Endothelial cell (in vitro differentiated cells): ENCODE results near the gene AAK1. TPM values are rescaled to one million over a fixed set of nuclear protein-coding genes. Genes with fewer than 3 reads are reported as not detected.

Experiments
- DNase-seq: peaks from one replicate; pipeline ENCODE4 v3.0.0; 2021; ENCODE audit warnings: low spot score
- H3K27ac Mint-ChIP-seq: one replicate; pipeline ENCODE4 v1.8.0; 2021; ENCODE audit warnings: mixed read lengths, inconsistent platforms; ENCODE audit not compliant: unreplicated experiment
- H3K27me3 Mint-ChIP-seq: one replicate; pipeline ENCODE4 v1.8.0; 2021; ENCODE audit warnings: mild to moderate bottlenecking, moderate library complexity, mixed read lengths, inconsistent platforms; ENCODE audit not compliant: unreplicated experiment
- H3K36me3 Mint-ChIP-seq: one replicate; pipeline ENCODE4 v1.8.0; 2021; ENCODE audit warnings: mild to moderate bottlenecking, low read depth, mixed read lengths, inconsistent platforms; ENCODE audit not compliant: unreplicated experiment
- H3K4me1 Mint-ChIP-seq: one replicate; pipeline ENCODE4 v1.8.0; 2021; ENCODE audit warnings: mild to moderate bottlenecking, mixed read lengths, inconsistent platforms; ENCODE audit not compliant: unreplicated experiment
- H3K4me3 Mint-ChIP-seq: one replicate; pipeline ENCODE4 v1.8.0; 2021; ENCODE audit warnings: mild to moderate bottlenecking, mixed read lengths, inconsistent platforms; ENCODE audit not compliant: unreplicated experiment
- H3K9me3 Mint-ChIP-seq: one replicate; pipeline ENCODE4 v1.8.0; 2021; ENCODE audit warnings: mixed read lengths, inconsistent platforms; ENCODE audit not compliant: unreplicated experiment
- total RNA-seq: library from RNA; stranded (reverse); fragmentation: NEBNext Ultra II Directional; extraction: Animal tissue kit (Norgen Biotek cat#: 25700); gene quantifications from one replicate; pipeline ENCODE4 v1.2.1, GENCODE V29; 2021; ENCODE audit not compliant: unreplicated experiment
- TF ChIP-seq, protein P1 (sequence below): fragments of 200-600 bp; sonication (generic); IDR thresholded peaks from one replicate; pipeline ENCODE4 v1.5.0; 2021; ENCODE audit warnings: antibody characterized with exemption; ENCODE audit not compliant: unreplicated experiment

The AAK1 gene
- total RNA-seq, 1 donor from 2014 or later, result 144 TPM

DNA sequence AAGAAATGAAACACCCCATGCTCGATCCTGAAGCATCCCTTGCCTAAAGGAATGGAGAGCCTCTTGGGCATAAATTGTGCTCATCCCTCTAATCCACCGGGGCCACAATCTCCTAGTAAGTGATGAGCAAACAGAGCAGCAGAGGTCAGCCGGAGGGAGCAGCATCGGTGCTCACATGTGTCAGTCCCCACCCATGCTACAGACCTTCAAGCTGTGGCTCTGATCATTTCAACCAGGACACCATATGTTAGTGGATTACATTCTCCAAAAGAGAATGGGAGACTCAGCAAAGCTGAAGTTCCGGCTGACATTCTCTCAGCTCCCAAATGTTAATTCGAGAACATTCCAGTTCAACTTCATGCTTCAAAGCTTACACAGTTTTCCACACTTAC, 75.6 kb downstream of the AAK1 start:
- peaks cover 3% of the 10 kb centered on the region for H3K27me3 Mint-ChIP-seq
- DNase-seq, result no peak
- peaks cover 57% of the 10 kb centered on the region for H3K4me1 Mint-ChIP-seq
- peaks cover 7% of the 10 kb centered on the region for H3K36me3 Mint-ChIP-seq
- H3K9me3 Mint-ChIP-seq, result no peaks in the 10 kb centered on the region
- H3K27ac Mint-ChIP-seq, result no peak overlapping the region
- TF ChIP-seq, protein P1, sequence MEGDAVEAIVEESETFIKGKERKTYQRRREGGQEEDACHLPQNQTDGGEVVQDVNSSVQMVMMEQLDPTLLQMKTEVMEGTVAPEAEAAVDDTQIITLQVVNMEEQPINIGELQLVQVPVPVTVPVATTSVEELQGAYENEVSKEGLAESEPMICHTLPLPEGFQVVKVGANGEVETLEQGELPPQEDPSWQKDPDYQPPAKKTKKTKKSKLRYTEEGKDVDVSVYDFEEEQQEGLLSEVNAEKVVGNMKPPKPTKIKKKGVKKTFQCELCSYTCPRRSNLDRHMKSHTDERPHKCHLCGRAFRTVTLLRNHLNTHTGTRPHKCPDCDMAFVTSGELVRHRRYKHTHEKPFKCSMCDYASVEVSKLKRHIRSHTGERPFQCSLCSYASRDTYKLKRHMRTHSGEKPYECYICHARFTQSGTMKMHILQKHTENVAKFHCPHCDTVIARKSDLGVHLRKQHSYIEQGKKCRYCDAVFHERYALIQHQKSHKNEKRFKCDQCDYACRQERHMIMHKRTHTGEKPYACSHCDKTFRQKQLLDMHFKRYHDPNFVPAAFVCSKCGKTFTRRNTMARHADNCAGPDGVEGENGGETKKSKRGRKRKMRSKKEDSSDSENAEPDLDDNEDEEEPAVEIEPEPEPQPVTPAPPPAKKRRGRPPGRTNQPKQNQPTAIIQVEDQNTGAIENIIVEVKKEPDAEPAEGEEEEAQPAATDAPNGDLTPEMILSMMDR, result no peak
- H3K4me3 Mint-ChIP-seq, result no peak overlapping the region

DNA sequence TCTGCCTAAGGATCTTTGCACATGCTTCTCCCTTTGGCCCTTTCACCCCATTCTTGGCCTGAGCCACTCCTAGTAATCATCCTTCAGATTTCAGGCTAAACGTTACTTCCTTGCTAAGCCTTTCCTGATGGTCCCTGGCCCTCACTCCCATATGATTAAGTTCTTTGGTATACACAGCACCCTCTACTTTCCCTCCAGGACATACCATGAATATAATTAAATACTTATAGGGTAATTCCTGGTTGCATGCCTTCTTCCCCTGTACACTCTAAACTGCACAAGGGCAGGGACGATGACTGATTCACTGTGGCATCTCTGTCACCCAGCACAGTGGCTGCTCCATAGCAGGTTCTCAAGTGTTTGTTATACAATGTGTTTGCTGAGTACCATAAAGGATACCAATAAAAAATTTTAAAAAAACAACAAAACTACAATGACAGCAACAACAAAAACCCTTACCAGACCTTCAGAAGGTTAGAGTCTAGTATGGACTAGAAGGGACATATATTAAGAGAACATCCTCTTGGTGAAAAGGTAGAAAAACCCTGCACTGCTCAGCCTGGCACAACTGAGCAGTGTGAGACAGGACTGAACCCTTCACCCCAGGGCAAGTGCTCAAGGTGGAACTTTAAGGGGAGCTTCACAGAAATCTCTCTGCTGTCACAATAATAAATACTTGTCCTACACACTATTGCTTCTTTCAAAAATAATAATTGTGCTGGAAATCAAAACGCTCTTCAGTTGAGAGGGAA, 76.2 kb downstream of the AAK1 start:
- H3K27me3 Mint-ChIP-seq, result peaks cover 3% of the 10 kb centered on the region
- no peak for DNase-seq
- no peak overlapping the region for H3K4me3 Mint-ChIP-seq
- peaks cover 10% of the 10 kb centered on the region for H3K36me3 Mint-ChIP-seq
- no peaks in the 10 kb centered on the region for H3K9me3 Mint-ChIP-seq
- TF ChIP-seq, protein P1, result no peak
- no peak overlapping the region for H3K27ac Mint-ChIP-seq
- H3K4me1 Mint-ChIP-seq, result peaks cover 59% of the 10 kb centered on the region

DNA sequence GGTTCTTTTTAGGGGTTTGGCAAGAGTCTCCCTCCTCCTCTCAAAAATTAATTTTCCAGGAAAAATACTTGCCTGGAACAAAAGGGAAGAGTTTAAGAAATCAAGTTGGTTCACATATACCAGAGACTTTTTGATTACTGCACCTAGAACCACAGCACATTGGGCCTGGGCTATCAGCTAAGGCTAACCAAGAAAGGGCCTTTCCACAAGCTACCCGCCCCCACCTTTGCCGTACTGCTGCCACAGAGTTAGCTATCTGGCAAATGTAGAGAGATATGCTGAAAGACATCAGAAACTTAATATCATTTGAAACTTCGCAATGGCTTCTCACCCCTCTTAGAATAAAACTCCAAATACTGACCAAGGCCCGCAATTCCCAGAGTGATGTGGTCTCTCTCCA, 76.9 kb downstream of the AAK1 start:
- peaks cover 59% of the 10 kb centered on the region for H3K4me1 Mint-ChIP-seq

DNA sequence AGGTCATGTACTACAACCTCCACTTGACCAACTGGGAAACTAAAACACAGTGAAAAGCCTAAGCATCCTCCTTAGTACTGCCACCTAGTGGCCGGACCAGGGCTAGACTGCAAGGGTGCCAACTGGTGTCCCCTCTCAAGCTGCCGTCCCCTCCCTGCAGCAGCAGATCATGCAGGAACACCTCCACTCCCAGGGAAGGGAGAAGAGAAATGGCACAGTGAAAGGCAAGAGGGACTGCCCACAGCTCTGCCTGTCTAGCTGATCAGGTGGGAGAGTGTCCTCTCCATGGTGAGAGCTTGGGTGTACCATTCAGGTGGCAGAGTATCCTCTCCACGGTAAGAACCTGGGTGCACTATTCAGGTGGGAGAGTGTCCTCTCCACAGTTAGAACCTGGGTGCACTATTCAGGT, 78.1 kb downstream of the AAK1 start:
- Mint-ChIP-seq H3K4me1 (peaks cover 48% of the 10 kb centered on the region), H3K4me3 (no peak overlapping the region), H3K36me3 (peaks cover 8% of the 10 kb centered on the region), H3K27ac (no peak overlapping the region), H3K9me3 (no peaks in the 10 kb centered on the region), H3K27me3 (peaks cover 3% of the 10 kb centered on the region)
- TF ChIP-seq, protein P1, result peak; percentile 77
- peak; percentile 74 for DNase-seq

More for the DNA sequence above, 76.9 kb downstream of the AAK1 start:
- H3K27ac Mint-ChIP-seq, result no peak overlapping the region
- H3K27me3 Mint-ChIP-seq, result peaks cover 3% of the 10 kb centered on the region
- no peak for DNase-seq
- no peaks in the 10 kb centered on the region for H3K9me3 Mint-ChIP-seq
- no peak overlapping the region for H3K4me3 Mint-ChIP-seq
- H3K36me3 Mint-ChIP-seq, result peaks cover 10% of the 10 kb centered on the region
- TF ChIP-seq, protein P1, result no peak

DNA sequence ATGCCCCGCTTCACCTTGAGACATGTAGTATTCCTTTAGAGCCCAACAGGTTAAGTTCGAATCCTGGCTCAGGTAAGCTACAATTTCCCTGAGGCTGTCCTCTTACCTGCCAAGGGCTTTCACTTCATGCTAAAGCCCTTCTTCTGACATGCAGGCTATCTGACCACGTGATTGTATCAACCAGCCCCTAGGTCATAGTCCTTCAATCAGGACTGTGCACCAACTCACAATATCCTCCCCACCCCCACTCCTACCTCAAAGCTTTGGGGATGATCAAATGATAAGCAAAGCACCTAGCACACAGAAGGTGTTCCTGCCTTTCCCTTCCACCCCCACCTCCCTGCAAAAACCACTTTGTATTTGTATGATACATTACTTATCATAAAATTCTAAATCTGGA, 78.9 kb downstream of the AAK1 start:
- Mint-ChIP-seq H3K27me3 (peaks cover 3% of the 10 kb centered on the region), H3K9me3 (no peaks in the 10 kb centered on the region), H3K4me1 (peaks cover 47% of the 10 kb centered on the region), H3K27ac (peak overlapping the region; percentile 37), H3K4me3 (peak overlapping the region; percentile 19), H3K36me3 (peaks cover 8% of the 10 kb centered on the region)
- TF ChIP-seq, protein P1, result no peak
- DNase-seq, result no peak
